Measurements from ENCODE around the gene FERD3L. TPM values are rescaled to one million over a fixed set of nuclear protein-coding genes. Genes with fewer than 3 reads are reported as not detected.
"Not testable (repeated sequence)": the region's sequence is repeated elsewhere in the genome, so short reads cannot be mapped to it uniquely, and the experiment has no call there.

FERD3L gene
- not detected for total RNA-seq

- DNase-seq (peak in 1 of 2 donors; percentile 34), ATAC-seq (ENCODE audit: low FRiP score in 2 of 2) (peak; percentile 30 to 38)
- no peak within 1 kb of the TSS for H3K27ac ChIP-seq
- H3K27me3 ChIP-seq = peaks cover 0 to 12% (median 4%) of the 10 kb centered on the region in 4 donors
- H3K9me3 ChIP-seq = no peaks in the 10 kb centered on the region
- H3K36me3 ChIP-seq = no peaks in the 10 kb centered on the region
- no peak within 1 kb of the TSS for H3K4me3 ChIP-seq
- peaks cover 0 to 5% (median 0%) of the 10 kb centered on the region in 4 donors for H3K4me1 ChIP-seq
- TF ChIP-seq POLR2A (IDR thresholded peaks at IDR 0.05) = no peak
- 5 to 7% methylated on average over 26 to 50 of the region's 51 CpGs for WGBS, 2 donors
These were observed at the start of gene FERD3L for GRCh38 chr7:19144661-19145433. Gene FERD3L (minus strand): TSS chr7:19145421. CDS start chr7:19145362, 59 bp downstream.

- not testable (repeated sequence) for H3K27ac ChIP-seq; H3K9me3 ChIP-seq; H3K36me3 ChIP-seq; H3K4me3 ChIP-seq; H3K27me3 ChIP-seq; ATAC-seq (ENCODE audit: low FRiP score in 2 of 2); H3K4me1 ChIP-seq
- peak in 1 of 2 donors; percentile 40 for DNase-seq
- WGBS, 2 donors = 35 to 42% methylated on average over 10 to 12 of the region's 14 CpGs
These were observed 49.2 kb upstream of the FERD3L start for GRCh38 chr7:19194417-19194816.

GRCh38 chr7:19181634-19182033 is 36.4 kb upstream of the FERD3L start:
- H3K27ac ChIP-seq = no peak overlapping the region
- TF ChIP-seq EP300 (IDR thresholded peaks at IDR 0.05) = no peak
- no peak for TF ChIP-seq POLR2A (IDR thresholded peaks at IDR 0.05)
- no peak for TF ChIP-seq POLR2AphosphoS5 (IDR thresholded peaks at IDR 0.05)
- TF ChIP-seq CTCF (IDR thresholded peaks at IDR 0.05) = no peak
- 73 to 83% methylated on average over 1 of the region's 1 CpG for WGBS, 2 donors
- DNase-seq = no peak
- no peaks in the 10 kb centered on the region for H3K4me1 ChIP-seq
- no peak for ATAC-seq (ENCODE audit: low FRiP score in 2 of 2)
- H3K4me3 ChIP-seq = no peak overlapping the region
- peaks cover 0 to 14% (median 9%) of the 10 kb centered on the region in 4 donors for H3K9me3 ChIP-seq
- no peaks in the 10 kb centered on the region for H3K36me3 ChIP-seq
- H3K27me3 ChIP-seq = no peaks in the 10 kb centered on the region

GRCh38 chr7:19178595-19178994 is 33.4 kb upstream of the FERD3L start:
- DNase-seq (no peak), ATAC-seq (ENCODE audit: low FRiP score in 2 of 2) (no peak)
- no peaks in the 10 kb centered on the region for H3K4me1 ChIP-seq
- peaks cover 0 to 10% (median 4%) of the 10 kb centered on the region in 4 donors for H3K9me3 ChIP-seq
- no peak overlapping the region for H3K27ac ChIP-seq
- H3K4me3 ChIP-seq = no peak overlapping the region
- no peaks in the 10 kb centered on the region for H3K36me3 ChIP-seq
- no peak for TF ChIP-seq CTCF (IDR thresholded peaks at IDR 0.05)
- TF ChIP-seq POLR2A (IDR thresholded peaks at IDR 0.05) = no peak
- TF ChIP-seq POLR2AphosphoS5 (IDR thresholded peaks at IDR 0.05) = no peak
- no peak for TF ChIP-seq EP300 (IDR thresholded peaks at IDR 0.05)
- 81 to 83% methylated on average over 4 of the region's 4 CpGs for WGBS, 2 donors
- no peaks in the 10 kb centered on the region for H3K27me3 ChIP-seq

GRCh38 chr7:19177269-19177668 is 32.0 kb upstream of the FERD3L start:
- no peak overlapping the region for H3K4me3 ChIP-seq
- no peaks in the 10 kb centered on the region for H3K27me3 ChIP-seq
- peaks cover 0 to 3% (median 1%) of the 10 kb centered on the region in 4 donors for H3K9me3 ChIP-seq
- no peak for ATAC-seq (ENCODE audit: low FRiP score in 2 of 2)
- 21 to 30% methylated on average over 5 of the region's 5 CpGs for WGBS, 2 donors
- no peaks in the 10 kb centered on the region for H3K4me1 ChIP-seq
- TF ChIP-seq EP300 (IDR thresholded peaks at IDR 0.05) (no peak), POLR2AphosphoS5 (IDR thresholded peaks at IDR 0.05) (no peak), POLR2A (IDR thresholded peaks at IDR 0.05) (no peak), CTCF (IDR thresholded peaks at IDR 0.05) (no peak)
- no peak overlapping the region for H3K27ac ChIP-seq
- DNase-seq = no peak
- no peaks in the 10 kb centered on the region for H3K36me3 ChIP-seq

GRCh38 chr7:19175241-19175640 is 30.0 kb upstream of the FERD3L start:
- no peak for DNase-seq
- 62 to 64% methylated on average over 3 of the region's 3 CpGs for WGBS, 2 donors
- H3K4me3 ChIP-seq = no peak overlapping the region
- H3K36me3 ChIP-seq = no peaks in the 10 kb centered on the region
- H3K9me3 ChIP-seq = no peaks in the 10 kb centered on the region
- no peaks in the 10 kb centered on the region for H3K27me3 ChIP-seq
- TF ChIP-seq EP300 (IDR thresholded peaks at IDR 0.05) (no peak), POLR2A (IDR thresholded peaks at IDR 0.05) (no peak), POLR2AphosphoS5 (IDR thresholded peaks at IDR 0.05) (no peak), CTCF (IDR thresholded peaks at IDR 0.05) (no peak)
- H3K4me1 ChIP-seq = no peaks in the 10 kb centered on the region
- no peak for ATAC-seq (ENCODE audit: low FRiP score in 2 of 2)
- H3K27ac ChIP-seq = no peak overlapping the region

Measured in upper lobe of left lung (tissue), 6 donors.